ENCODE measurements around the gene TTC16.

GRCh38 chr9:127726871-127727270, 11.0 kb downstream of the TTC16 start:
- TF ChIP-seq POLR2A (IDR thresholded peaks at IDR 0.05; ENCODE audit: low read depth, low read length) (no peak), TAF1 (IDR thresholded peaks at IDR 0.05; ENCODE audit: low read depth, low read length) (no peak), POLR2AphosphoS5 (IDR thresholded peaks at IDR 0.05; ENCODE audit: low read depth, low read length) (no peak), SPI1 (IDR thresholded peaks at IDR 0.05; ENCODE audit: low read depth, low read length) (no peak), POU2F2 (IDR thresholded peaks at IDR 0.05; ENCODE audit: low read depth, low read length) (no peak), PAX5 (IDR thresholded peaks at IDR 0.05; ENCODE audit: insufficient read depth, low read length, severe bottlenecking) (no peak)

Measured in GM12891 (cell line).